Stimulated activated CD4-positive, alpha-beta T cell treated with anti-CD3 and anti-CD28 coated beads, Interleukin-12 subunit alpha, Interleukin-12 subunit beta, amount 100 ng/mL, for 24 hours (primary cell): ENCODE data around the gene ANP32B.
A peak's percentile ranks its signal among the peaks of the same experiment; 100 is the strongest.

Source experiments
- DNase-seq, 2 experiments: peaks; one replicate each; pipeline ENCODE4 v3.0.0-alpha.2; 2020; ENCODE audit warnings: low read depth in 2 of 2

ANP32B gene

DNA sequence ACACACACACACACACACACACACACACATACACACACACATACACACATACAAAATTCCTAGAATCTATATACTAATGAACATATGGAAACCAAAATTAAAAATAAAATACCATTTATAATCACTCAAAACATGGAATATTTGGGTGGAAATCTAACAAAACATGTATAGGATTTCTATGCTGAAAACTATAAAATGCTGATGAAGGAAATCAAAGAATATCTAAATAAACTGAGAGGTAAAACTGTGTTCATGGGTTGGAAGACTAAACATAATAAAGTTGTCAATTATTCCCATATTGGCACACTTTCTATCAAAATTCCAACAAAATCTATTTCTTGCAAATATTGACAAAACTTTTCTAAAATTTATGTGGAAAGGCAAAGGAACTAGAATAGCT is 48.0 kb downstream of the ANP32B start:
- DNase-seq, result no peak

DNA sequence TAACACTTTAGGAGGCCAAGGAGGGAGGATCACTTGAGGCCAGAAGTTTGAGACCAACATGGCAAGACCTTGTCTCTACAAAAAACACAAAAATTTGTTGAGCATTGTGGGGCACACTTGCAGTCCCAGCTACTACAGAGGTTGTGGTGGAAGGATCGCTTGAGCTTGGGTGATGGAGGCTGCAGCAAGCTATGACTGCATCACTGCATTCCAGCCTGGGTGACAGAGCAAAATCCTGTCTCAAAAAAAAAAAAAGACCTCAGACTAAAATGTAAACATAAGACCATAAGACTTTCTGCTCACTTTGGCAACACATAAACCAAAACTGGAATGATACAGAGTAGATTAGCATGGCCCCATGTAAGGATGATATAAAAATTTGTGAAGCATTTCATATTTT is 48.8 kb downstream of the ANP32B start:
- no peak for DNase-seq

DNA sequence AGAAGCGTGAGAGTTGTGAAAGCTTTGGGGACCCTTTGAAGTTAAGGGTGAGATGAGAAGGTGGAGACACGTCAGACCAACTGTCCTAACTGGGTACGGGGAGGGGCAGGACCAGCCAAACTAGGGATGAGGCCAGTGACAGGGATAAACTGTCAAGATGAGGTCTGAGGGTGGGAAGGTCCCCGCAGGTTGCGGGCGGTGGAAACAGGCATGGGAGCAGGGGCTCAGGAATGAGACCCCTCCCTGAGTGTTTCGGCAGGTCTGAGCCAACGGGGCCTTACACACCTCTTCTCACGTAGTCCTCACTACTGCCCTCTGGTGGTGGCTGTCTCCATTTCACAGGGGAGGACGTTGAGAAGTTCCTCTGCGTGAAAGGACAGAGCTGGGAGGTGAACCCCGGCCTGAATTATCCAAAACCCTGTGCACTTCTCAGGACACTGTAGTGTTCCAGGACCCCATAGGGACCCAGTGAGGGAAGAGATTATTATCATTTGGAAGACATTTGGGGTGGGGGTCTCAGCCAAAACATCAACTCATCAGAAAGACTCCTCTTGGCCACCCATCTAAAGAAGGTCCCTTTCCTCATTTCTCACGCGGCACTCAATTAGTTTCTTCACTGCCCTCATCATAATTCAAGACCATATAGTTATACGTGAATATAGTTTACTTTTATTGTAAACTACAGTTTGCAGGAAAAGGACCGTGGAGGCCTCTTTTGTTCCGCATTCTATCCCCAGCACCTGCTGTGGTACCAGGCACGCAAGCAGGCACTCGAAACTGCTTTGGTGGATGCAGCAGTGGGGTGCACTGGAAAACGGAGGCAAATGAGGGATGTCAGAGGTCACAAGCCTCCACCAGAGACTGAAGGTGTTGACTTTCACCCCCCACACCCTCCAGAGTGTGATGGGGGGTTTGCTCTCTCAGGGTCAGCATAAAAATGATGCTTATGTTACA is 51.7 kb downstream of the ANP32B start:
- DNase-seq, result peak; percentile 78 to 94

DNA sequence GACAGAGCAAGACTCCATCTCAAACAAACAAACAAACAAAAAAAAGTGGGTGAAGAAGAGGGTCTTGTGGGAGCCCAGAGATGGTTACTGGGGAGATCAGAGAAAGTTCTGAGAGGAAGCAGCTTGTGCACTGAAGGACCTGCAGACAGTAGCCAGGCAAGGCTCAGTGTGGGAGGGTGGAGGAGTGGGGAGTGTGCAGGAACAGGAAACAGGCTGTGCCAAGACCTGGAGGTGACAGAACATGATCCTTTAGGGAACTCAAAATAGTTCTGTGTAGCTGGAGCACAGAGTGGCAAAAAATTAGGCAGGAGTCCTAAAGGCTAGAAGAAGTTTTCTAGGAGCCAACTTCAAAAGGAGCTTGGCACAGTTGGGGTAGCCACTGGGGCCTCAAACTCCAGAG is 54.2 kb downstream of the ANP32B start:
- no peak for DNase-seq

DNA sequence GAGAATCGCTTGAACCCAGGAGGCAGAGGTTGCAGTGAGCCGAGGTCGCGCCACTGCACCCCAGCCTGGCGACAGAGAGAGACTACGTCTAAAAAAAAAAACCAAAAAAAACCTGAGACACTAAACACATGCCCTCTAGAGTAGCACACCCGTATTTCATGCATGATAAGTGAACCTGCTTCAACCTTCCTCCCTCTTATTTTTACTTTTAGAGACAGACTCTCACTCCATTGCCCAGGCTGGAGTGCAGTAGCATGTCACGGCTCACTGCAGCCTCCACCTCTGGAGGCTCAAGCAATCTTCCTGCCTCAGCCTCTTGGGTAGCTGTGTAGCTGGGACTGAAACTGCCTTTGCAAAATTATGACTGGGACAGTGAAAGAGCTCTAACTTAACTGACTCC is 55.8 kb downstream of the ANP32B start:
- DNase-seq, result no peak

DNA sequence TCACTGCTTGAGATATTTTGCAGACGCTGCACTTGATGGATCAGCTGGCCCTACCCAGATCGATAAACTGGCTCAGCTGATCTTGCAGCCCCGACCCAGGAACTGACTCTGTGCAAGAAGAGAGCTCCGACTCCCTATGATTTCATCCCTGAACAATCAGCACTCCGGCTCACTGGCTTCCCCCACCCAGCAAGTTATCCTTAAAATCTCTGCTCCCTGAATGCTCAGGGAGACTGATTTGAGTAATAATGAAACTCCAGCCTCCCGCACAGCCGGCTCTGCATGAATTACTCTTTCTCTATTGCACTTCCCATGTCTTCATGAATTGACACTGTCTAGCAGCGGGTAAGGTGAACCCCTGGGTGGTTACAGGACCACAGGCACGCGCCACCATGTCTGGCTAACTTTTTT is 56.5 kb downstream of the ANP32B start:
- DNase-seq, result no peak

DNA sequence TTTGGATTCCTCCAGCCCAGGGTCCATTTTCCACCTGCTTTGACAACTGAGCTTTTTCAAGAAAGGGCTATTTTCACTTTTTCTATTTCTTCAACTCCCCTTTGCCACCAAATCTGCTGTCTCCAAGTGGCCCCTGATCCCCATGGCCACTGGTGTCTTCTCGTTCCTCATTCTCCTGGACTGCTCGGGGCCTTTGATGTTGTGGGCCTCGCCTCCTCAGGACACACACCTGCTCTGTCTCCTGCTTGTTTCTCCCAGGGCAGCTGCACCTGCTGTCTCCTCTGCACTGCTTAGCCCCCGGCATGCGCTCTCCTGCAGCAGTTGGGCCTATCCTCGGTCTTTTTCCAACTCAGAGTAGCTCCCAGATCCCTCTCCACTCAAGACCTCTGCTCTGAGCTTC is 57.1 kb downstream of the ANP32B start:
- no peak for DNase-seq

DNA sequence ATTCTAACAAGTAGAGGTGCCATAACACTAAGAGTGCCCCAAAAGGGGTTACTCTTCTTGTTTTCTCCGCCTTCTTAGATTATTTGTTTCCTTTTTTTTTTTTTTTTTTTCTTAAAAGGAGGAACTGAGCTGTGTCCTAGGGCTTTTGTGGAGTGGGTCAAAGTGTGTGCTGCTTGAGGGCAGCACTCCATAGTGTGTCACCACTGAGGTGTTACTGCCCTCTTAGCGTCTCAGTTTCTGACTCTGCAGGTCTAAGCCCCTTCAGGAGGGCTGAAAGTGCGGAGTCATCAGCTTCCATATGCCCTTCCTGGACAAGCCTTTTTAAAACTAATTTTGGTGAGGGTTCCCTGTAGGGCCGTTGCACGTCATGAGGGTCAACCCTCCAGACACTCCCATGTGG is 60.8 kb downstream of the ANP32B start:
- DNase-seq, result no peak

DNA sequence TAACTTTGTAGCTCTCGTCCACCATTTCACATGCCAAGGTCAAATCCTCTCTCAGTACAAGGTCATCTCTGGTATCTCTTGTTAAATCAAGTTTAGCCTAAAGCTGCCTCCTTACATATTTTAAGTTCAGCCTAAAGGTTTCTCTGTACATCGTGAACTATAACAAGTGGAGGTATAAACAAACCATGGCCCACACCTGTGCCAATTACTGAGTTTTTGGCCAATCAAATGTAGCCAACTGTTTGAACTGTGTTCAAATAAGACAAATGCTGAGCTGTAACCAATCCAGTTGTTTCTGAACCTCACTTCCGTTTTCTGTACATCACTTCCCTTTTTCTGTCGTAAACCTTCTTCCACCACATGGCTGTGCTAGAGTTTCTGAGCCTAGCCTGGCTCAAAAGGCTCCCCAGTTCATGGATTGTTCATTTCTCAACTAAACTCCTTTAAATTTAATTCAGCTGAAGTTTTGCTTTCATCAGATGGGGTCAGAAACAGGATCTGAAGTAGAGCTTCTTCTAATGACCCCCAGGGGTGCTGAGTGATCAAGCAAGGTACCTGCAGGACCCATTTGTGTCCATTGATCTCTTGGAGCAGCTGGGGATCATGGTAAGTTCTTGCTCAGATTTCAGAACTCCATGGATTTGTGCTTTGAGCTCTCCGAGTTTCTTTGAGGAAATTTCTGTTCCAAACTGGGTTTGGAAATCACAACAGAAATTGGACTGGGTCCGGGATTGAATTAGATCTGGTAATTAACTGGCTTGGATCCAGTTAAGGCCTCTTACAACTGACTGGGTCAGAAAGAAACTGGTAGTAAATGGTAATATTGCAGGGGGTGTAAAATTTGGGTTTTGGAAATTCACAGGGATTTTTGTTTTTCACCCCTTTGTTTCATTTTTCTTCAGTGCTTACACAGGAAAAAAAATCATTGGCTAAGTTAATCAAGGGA is 62.4 kb downstream of the ANP32B start:
- DNase-seq, result no peak

DNA sequence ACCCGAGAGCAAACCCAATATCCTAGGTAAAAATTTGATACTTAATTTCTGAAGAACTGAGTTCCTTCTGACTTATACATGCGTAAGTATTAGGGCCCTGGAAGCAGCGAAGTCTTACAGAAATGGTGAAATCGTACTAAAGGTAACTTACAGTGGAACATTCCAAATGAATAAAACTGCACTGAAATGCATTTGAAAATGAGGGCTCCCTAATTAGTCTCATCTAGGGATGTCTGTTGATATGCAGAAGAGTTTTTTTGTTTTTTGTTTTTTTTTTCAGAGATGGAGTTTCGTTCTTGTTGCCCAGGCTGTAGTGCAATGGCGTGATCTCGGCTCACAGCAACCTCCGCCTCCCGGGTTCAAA is 63.0 kb downstream of the ANP32B start:
- no peak for DNase-seq

DNA sequence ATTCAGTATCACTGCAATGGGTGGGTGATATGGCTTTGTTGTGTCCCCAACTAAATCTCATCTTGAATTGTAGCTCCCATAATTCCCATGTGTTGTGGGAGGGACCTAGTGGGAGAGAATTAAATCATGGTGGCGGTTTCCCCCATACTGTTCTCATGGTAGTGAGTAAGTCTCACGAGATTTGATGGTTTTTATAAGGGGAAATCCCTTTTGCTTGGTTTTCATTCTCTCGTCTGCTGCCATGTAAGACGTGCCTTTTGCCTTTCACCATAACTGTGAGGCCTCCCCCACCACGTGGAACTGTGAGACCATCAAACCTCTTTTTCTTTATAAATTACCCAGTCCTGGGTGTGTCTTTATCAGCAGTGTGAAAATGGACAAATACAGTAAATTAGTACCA is 63.9 kb downstream of the ANP32B start:
- no peak for DNase-seq

DNA sequence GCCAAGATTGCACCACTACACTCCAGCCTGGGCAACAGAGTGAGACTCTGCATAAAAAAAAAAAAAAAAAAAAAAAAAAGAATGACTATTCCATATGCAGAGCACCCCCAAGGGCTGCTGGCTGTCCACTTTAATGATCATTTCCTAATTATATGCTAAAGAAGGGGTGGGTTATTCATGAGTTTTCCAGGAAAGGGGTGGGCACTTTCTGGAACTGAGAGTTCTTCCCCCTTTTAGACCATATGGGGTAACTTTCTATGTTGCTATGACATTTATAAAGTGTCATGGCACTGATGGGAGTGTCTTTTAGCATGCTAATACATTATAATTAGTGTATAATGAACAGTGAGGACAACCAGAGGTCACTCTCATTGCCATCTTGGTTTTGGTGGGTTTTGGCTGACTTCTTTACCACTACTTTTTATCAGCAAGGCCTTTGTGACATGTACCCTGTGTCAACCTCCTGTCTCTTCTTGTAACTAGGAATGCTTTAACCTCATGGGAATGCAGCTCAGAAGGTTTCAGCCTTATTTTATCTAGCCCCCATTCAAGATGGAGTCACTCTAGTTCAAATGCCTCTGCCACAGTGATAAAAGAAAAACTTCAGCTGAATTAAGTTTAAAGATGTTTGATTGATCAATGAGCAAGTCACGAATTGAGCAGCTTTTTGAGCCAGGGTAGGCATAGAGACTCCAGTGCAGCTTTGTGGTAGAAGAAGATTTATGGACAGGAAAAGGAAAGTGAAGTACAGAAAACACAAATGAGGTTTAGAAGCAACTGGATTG is 66.3 kb downstream of the ANP32B start:
- no peak for DNase-seq

DNA sequence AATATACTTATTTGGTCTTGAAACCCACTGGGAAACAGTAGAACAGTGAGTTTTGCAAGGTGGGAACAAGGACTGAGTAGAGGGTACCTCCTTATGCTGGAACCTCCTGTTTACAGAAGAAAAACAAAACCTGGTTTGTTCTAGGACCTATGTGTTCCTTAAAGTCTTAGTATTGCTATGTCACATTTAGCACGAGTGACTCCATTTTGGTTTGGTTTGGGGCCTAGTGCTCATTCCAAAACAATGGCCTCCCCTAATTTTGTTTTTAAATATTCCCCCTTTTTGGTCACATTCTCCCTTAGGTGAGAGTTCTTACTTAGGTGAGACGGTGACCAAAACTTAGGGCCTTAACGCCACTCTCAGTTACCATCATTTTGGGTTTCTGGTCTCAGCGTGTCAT is 67.2 kb downstream of the ANP32B start:
- no peak for DNase-seq

DNA sequence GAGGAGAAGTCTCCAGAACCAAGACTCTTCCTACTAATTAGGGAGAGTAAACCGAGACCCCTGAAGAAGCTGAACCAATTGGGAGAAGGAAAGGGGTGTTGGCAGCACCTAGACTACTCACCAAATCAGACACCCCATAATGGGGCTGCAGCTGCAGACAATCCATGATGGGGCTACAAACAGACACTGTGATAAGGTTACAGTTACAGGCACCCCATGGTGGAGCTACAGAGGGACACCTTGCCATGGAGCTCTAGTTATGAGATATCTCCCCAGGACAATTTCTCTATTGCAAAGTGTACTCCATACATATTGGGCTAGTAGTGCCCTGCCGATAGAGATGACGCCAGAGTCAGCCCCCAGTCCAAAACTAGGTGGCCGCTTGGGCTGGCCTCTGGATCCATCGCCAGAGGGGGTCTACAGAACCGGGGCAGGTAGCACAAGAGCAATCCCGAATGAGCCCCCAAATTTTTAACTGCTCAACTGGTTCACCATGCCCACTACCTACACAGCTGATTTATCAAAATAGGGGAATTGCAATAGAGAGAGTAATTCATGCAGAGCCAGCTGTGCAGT is 71.3 kb downstream of the ANP32B start:
- no peak for DNase-seq

DNA sequence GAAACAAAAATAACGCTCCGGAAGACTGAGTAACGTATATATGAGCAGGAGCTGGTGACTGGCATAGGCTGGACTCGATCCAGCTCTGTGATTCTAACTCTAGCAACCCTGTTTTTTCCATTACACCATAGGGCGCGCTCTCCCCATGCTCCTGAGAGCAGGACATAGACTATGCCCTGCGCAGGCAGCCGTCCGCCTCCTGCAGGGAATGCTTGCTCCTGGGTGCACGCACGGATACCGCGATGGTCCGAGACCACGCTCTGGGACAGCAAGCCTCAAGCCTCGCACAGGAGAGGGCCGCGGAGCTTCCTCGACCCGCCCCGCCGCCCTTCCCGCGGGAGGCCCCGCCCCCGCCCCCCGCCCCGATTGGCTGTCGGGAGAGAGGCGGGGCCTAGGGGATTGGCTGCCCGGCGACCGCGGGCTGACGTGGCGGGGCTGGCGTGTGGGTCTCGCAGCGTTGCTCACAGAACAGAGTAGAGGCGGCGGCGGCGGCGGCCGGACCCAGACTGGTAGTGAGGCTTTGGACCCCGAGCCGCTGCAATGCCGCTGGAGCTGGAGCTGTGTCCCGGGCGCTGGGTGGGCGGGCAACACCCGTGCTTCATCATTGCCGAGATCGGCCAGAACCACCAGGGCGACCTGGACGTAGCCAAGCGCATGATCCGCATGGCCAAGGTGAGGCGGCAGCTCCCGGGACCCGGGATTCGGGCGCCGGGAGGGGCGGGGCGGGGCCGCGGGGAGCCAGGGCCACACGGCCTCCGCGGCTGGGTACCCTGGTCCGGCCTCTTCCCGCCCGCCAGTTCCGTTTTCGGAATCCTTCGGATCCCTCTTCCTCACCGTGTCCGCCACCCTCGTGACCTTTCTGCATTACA is 73.4 kb downstream of the ANP32B start, which contains the start of gene NANS:
Gene NANS, plus strand, starts transcription at position 464 of the 869 bp plus-strand sequence. Its CDS starts 77 bp downstream, at position 541.
- DNase-seq, result peak; percentile 80 to 91

DNA sequence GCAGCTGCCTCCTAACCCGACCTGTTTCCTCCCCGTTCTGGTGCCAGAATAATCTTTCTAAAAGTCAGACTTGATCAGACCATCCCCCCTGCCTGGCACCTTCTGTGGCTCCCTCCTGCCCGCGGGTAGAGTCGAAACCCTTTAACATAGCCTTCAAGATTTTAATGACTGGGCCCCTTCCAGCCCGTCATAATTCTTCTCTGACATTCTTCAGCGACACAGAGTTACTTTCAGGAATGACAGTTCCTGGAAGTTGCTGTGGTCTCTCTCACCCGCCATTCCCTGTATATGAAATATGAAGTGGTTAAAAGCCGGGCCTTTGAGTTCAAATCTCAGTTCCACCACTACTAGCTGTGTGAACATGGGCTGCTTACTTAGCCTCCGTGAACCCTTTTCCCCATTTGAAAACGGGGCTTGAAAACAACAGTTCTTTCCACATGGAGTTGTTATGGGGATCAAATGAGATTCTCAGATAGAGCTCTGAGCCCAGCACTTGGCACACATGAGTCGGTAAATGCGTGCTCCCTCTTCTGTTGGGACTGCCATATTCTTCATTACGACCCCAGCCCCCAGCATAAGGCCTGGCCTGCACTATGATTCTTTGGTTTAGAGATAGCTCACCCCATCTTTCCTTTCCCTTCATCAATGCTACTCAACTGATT is 74.1 kb downstream of the ANP32B start:
- no peak for DNase-seq

DNA sequence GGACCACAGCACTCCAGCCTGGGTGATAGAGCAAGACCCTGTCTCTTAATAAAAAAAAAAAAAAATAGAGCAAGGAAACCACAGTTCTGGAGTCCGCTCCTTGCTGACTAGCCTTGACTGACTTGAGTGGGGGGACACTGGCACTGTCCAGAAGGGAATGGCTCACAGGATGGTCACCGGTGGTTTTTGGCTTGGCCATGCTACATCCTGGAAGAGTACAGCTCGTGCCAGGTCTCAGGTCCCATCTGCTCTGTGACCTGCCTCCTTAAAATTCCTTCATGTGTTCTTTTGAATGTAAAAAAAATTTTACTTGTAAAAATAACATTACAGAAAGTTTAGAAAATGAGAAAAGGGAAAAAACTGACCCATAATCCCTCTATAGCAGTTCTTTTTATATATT is 79.0 kb downstream of the ANP32B start:
- no peak for DNase-seq

DNA sequence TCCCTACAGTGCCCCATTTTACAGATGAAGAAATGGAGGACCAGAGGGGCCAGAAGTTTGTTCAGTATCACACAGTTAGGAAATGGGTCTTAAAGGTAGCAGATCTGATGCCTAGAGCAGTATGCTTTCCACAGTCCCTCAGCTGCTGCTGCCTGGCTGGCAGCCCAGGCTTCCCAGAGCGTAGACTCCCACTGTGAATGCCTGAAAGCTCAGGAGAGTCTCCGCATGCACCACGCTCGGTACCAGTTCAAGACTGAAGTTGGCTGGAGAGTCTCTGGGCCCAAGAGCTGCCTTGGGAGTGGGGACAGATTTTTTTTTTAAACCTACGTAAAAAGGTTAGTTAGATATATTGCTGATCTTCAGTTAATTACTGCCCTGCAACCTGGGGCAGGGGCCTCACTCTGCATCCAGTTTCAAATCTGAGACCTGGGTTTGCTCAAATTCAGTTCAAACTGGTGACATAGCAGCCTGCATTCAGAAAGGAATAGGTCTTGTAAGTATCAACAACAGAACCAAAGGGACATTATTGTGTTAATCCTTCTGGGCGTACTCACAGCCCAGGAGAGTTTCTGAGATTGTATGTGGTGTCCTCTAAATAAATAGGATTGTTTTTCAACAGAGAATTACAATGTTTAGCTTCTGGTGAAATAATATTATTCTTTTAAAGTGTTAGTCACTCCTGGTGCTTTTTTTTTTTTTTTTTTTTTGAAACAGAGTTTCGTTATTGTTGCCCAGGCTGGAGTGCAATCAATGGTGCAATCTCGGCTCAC is 81.7 kb downstream of the ANP32B start:
- no peak for DNase-seq
